ENCODE data around the gene UPK1B.
"Not testable (repeated sequence)": the region's sequence is repeated elsewhere in the genome, so short reads cannot be mapped to it uniquely, and the experiment has no call there.

UPK1B gene

GRCh38 chr3:119173325-119173724, at the start of gene UPK1B:
Gene UPK1B (plus strand): TSS chr3:119173598. CDS start chr3:119186742, 13,144 bp downstream.
- no peak for DNase-seq

DNA sequence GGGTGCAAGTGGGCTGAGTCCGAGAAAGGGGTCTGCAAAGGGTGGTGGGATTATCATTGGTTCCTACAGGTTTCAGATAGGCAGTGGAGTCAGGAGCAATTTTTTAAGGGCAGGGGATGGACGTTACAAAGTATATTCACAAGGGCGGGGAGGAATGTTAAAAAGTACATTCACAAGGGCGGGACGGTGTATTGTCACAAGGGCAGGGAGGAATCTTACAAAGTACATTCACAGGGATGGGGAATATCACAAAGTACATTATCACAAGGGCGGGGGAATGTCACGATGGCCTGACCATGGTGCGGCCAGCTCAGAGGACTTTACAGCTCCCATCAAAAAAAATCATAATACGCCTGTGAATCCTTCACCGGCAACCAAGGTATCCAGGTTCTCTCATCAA, 48.1 kb upstream of the UPK1B start:
- no peak for DNase-seq

GRCh38 chr3:119125742-119126504, 47.5 kb upstream of the UPK1B start:
- no peak for DNase-seq

- not testable (repeated sequence) for DNase-seq
Observed at GRCh38 chr3:119130291-119130690, 43.1 kb upstream of the UPK1B start.

GRCh38 chr3:119132291-119132690, 41.1 kb upstream of the UPK1B start:
- DNase-seq: not testable (repeated sequence)

GRCh38 chr3:119139360-119139759, 34.0 kb upstream of the UPK1B start:
- DNase-seq: not testable (repeated sequence)

DNA sequence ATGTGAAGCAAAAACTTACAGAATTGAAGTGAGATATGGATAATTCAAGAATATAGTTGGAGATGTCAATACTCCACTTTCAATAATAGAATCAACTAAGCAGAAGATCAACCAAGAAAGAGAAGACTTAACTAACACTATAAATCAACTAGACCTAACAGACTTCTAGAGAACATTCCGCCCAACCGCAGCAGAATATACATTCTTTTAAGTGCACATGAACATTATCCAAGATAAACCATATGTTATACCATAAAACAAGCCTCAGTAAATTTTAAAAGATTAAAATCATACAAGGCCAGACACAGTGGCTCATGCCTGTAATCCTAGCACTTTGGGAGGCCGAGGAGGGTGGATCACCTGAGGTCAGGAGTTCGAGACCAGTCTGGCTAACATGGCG, 32.9 kb upstream of the UPK1B start:
- no peak for DNase-seq

GRCh38 chr3:119145128-119145499, 28.3 kb upstream of the UPK1B start:
- no peak for DNase-seq

DNA sequence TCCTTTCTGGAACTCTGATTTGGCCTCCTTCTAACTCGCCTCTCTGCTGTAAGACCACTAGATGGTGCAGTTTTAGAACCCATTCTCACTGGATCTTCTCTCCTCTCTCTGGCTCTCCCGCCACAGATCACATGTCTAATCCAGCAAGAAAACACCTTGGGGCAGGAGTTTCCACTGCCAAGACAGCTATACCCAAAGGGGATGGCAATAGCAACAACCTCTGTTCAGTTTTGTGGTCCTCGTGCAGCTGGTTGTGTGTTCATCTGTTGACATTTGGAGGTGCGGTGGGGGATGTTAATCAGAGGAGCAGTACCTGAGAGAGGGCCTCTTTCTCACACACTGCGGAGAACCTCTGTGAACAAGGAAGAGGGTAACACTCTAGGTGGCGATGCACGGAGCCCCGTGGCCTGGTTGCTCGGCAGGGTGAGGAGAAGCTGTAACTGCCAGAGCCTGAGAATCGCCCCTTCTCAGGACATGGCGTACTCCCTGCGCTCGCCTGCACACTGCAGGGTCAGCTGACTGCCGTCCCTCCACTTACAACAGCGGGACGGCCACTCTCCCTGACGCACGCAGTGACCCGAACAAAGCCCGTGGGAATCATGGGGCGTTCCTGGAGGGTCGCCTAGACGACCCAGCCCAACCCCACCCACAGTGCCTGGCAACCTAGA, 27.8 kb upstream of the UPK1B start, which contains the start of gene TEX55:
TSS of gene TEX55 (plus strand) at position 666 of the 668 bp plus-strand sequence. CDS start 25 bp downstream, outside the sequence.
- DNase-seq: no peak

- DNase-seq: no peak
Observed at GRCh38 chr3:119146578-119147375, 26.6 kb upstream of the UPK1B start.

GRCh38 chr3:119147494-119147893, 25.9 kb upstream of the UPK1B start:
- DNase-seq: no peak

GRCh38 chr3:119148493-119149180, 24.8 kb upstream of the UPK1B start:
- DNase-seq: no peak

DNA sequence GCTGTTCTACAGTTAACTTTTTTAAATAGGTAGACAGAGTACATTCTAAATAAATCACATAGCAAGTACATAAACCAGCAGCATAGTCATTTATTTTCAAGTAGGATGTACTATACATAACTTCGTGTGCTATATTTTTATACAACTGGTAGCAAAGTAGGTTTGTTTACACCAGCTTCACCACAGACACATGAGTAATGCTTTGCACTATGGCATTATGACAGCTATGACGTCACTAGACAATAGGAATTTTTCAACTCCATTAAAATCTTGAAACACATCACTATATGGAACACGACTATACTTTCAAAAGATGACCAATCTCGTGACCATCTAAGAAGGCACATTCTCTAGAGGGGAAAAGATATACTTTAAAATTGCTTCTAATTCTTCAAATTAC, 23.9 kb upstream of the UPK1B start:
- no peak for DNase-seq

- DNase-seq: no peak
Observed at GRCh38 chr3:119156868-119157267, 16.5 kb upstream of the UPK1B start.

DNA sequence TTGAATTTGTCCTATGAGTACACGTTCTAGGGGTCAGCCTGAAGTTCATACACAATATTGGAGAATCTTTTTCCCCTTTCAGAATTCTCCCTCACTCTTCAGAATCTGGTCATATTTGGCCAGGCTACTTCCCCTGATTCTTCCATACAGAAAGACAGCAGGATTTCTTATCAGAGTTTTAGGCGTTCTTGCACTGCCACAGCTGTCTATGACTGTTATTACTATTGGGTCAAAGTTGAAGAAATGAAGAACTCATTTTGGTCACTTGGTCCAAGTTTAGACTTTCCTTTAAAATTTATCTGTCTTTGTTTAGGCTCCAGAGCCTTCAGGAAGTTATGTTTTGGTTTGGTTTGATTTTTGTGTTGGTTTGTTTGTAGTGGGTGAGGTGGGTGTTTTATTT, 15.4 kb upstream of the UPK1B start:
- no peak for DNase-seq

DNA sequence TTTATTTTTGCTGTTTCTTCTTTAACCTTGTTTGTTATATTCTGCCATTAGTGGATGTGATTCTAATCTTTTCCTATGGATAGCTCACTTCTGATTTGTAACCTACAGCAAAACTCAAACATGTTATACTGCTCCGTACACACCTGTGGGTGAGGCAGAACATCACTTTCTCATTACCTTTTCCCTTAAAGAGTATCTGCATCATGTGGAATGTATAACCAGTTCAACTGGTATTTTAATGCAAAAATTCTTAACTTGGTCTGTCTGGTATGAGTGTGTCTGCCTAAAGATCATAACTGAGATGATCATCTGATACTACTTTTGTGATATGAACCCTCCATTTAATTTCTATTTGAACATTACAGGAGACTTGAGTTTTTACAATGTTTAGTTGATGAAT, 13.0 kb upstream of the UPK1B start:
- no peak for DNase-seq

- no peak for DNase-seq
Observed at GRCh38 chr3:119160815-119161214, 12.6 kb upstream of the UPK1B start.

- DNase-seq: no peak
Observed at GRCh38 chr3:119161240-119161639, 12.2 kb upstream of the UPK1B start.

DNA sequence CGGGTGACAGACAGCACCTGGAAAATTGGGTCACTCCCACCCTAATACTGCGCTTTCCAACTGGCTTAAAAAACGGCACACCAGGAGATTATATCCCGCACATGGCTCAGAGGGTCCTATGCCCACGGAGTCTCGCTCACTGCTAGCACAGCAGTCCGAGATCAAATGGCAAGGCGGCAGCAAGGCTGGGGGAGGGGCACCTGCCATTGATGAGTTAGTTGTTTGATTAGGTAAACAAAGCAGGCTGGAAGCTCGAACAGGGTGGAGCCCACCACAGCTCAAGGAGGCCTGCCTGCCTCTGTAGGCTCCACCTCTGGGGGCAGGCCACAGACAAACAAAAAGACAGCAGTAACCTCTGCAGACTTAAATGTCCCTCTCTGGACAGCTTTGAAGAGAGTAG, 8.7 kb upstream of the UPK1B start:
- DNase-seq: not testable (repeated sequence)

- no peak for DNase-seq
Observed at GRCh38 chr3:119170821-119171220, 2.6 kb upstream of the UPK1B start.

DNA sequence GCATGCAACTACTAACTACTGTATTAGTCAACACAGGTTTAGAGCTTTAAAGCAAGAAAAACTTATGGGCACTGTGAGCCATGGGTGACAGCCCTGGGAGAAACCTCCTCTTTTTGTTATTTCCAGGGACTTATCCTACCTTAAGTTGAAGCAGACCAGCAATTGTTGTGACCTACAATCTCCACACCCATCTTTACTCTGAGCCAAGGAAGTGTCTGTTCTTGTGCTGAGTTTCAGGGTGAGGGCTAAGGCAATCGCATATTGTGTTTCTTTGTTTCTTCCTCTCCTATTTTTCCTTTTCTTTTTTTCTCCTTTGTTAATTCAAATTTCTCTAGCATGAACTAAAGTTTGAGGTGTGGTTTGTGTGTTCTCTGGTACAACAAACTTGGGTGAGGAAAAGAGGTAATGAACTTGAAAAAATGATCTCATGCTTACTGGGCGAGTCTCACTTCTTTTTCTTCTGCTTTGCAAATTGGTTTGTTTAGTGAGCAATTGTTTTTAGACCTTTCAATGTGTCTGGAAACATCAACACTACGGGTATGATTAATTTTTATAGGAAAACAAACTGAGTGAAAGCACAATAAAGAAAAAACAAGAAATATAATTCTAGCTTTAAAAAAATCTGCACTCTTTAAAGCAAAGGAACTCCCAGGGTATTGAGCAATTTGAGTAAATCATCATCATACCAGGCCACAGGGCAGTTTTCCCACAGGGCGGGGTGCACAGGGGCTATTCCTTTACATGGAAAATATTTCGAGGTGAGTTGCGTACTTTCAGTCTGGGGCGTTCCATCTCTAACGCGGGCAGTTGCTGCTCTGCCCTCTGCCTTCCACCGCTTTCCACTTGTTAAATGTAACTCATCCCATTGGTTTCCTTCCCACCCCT, 2.7 kb downstream of the UPK1B start:
- DNase-seq: no peak

- DNase-seq: no peak
Observed at GRCh38 chr3:119176778-119177177, 3.4 kb downstream of the UPK1B start.

Data from stimulated activated CD8-positive, alpha-beta memory T cell treated with anti-CD3 and anti-CD28 coated beads, Interleukin-4, amount 100 ng/mL, for 48 hours (primary cell).